SK-N-SH treated with all-trans-retinoic acid at 6 μM for 48 hours (cell line): Measurements from ENCODE around the gene EXOC7.
A peak's percentile ranks its signal among the peaks of the same experiment; 100 is the strongest.

Source experiments
- ATAC-seq: fragments of 200-7000 bp; cut with Tn5 transposase; 3 replicates; pipeline ENCODE4 v1.9.1; 2020; ENCODE audit warnings: mild to moderate bottlenecking, moderate library complexity
- BACH2 ChIP-seq: fragments of 250-450 bp; sonication (Bioruptor Pico); IDR thresholded peaks from 2 replicates; pipeline ENCODE4 v1.9.0; 2021; ENCODE audit warnings: mild to moderate bottlenecking, borderline replicate concordance
- CREB5 ChIP-seq: fragments of 250-450 bp; sonication (Bioruptor Pico); IDR thresholded peaks from 2 replicates; pipeline ENCODE4 v1.5.1; 2020; ENCODE audit warnings: low read depth, mild to moderate bottlenecking, moderate library complexity
- CSDC2 ChIP-seq: fragments of 250-450 bp; sonication (Bioruptor Pico); IDR thresholded peaks from 2 replicates; pipeline ENCODE4 v1.5.0; 2020; ENCODE audit warnings: mild to moderate bottlenecking, moderate library complexity
- CSRNP3 ChIP-seq: fragments of 250-450 bp; sonication (Bioruptor Pico); IDR thresholded peaks from 2 replicates; pipeline ENCODE4 v1.5.1; 2021; ENCODE audit warnings: mild to moderate bottlenecking, moderate library complexity
- ESRRG ChIP-seq: fragments of 250-450 bp; sonication (Bioruptor Pico); IDR thresholded peaks from 2 replicates; pipeline ENCODE4 v1.6.1; 2021; ENCODE audit warnings: mild to moderate bottlenecking
- GLIS3 ChIP-seq: fragments of 250-450 bp; sonication (Bioruptor Pico); IDR thresholded peaks from 2 replicates; pipeline ENCODE4 v1.5.0; 2020; ENCODE audit warnings: mild to moderate bottlenecking, moderate library complexity
- OSR1 ChIP-seq: fragments of 250-450 bp; sonication (Bioruptor Pico); IDR thresholded peaks from 2 replicates; pipeline ENCODE4 v1.8.0; 2022; ENCODE audit warnings: moderate library complexity, mild to moderate bottlenecking, inconsistent platforms
- PPARA ChIP-seq: fragments of 250-450 bp; sonication (Bioruptor Pico); IDR thresholded peaks from 2 replicates; pipeline ENCODE4 v1.5.0; 2020; ENCODE audit warnings: mild to moderate bottlenecking, borderline replicate concordance
- RARB ChIP-seq: fragments of 250-450 bp; sonication (Bioruptor Pico); IDR thresholded peaks from 2 replicates; pipeline ENCODE4 v1.8.0; 2021; ENCODE audit warnings: mild to moderate bottlenecking, moderate library complexity
- TCF4 ChIP-seq: fragments of 250-450 bp; sonication (Bioruptor Pico); IDR thresholded peaks from 2 replicates; pipeline ENCODE4 v1.8.0; 2021; ENCODE audit warnings: mild to moderate bottlenecking, moderate library complexity, borderline replicate concordance
- TOX ChIP-seq: fragments of 250-450 bp; sonication (Bioruptor Pico); IDR thresholded peaks from 2 replicates; pipeline ENCODE4 v1.8.0; 2021; ENCODE audit warnings: mild to moderate bottlenecking, moderate library complexity, borderline replicate concordance
- ZC3H10 ChIP-seq: fragments of 250-450 bp; sonication (Bioruptor Pico); IDR thresholded peaks from 2 replicates; pipeline ENCODE4 v1.5.1; 2021; ENCODE audit warnings: mild to moderate bottlenecking, moderate library complexity
- ZFP3 ChIP-seq: fragments of 250-450 bp; sonication (Bioruptor Pico); IDR thresholded peaks from 2 replicates; pipeline ENCODE4 v1.5.0; 2020; ENCODE audit warnings: mild to moderate bottlenecking, moderate library complexity
- ZFP30 ChIP-seq: fragments of 450-650 bp; formaldehyde crosslinking; IDR thresholded peaks from 2 replicates; pipeline ENCODE4 v1.5.0; 2022; ENCODE audit warnings: mild to moderate bottlenecking, moderate library complexity
- ZNF565 ChIP-seq: fragments of 450-650 bp; formaldehyde crosslinking; conservative IDR thresholded peaks from 2 replicates; pipeline ENCODE4 v1.5.0; 2020; ENCODE audit warnings: low read depth, mild to moderate bottlenecking, moderate library complexity
- ZNF70 ChIP-seq: fragments of 450-650 bp; formaldehyde crosslinking; IDR thresholded peaks from 2 replicates; pipeline ENCODE4 v1.5.0; 2020; ENCODE audit warnings: mild to moderate bottlenecking, moderate library complexity
- ZNF8 ChIP-seq: fragments of 450-650 bp; formaldehyde crosslinking; IDR thresholded peaks from 2 replicates; pipeline ENCODE4 v1.5.0; 2020; ENCODE audit warnings: mild to moderate bottlenecking, moderate library complexity
- TF ChIP-seq, protein P1 (sequence below): fragments of 250-450 bp; sonication (Bioruptor Pico); IDR thresholded peaks from 2 replicates; pipeline ENCODE4 v1.8.0; 2020; ENCODE audit warnings: mild to moderate bottlenecking, moderate library complexity, borderline replicate concordance
- TF ChIP-seq, protein P2 (sequence below): fragments of 250-450 bp; sonication (Bioruptor Pico); IDR thresholded peaks from 2 replicates; pipeline ENCODE4 v1.8.0; 2021; ENCODE audit warnings: low read depth, mild to moderate bottlenecking, moderate library complexity, borderline replicate concordance

The EXOC7 gene

GRCh38 chr17:76130473-76130872, 26.9 kb upstream of the EXOC7 start:
- TF ChIP-seq CSDC2 (CRISPR knock-in tag) = no peak
- TF ChIP-seq OSR1 (CRISPR knock-in tag) = no peak
- no peak for TF ChIP-seq ZFP30 (CRISPR knock-in tag)
- TF ChIP-seq ZNF565 (CRISPR knock-in tag) = no peak
- TF ChIP-seq, protein P1, sequence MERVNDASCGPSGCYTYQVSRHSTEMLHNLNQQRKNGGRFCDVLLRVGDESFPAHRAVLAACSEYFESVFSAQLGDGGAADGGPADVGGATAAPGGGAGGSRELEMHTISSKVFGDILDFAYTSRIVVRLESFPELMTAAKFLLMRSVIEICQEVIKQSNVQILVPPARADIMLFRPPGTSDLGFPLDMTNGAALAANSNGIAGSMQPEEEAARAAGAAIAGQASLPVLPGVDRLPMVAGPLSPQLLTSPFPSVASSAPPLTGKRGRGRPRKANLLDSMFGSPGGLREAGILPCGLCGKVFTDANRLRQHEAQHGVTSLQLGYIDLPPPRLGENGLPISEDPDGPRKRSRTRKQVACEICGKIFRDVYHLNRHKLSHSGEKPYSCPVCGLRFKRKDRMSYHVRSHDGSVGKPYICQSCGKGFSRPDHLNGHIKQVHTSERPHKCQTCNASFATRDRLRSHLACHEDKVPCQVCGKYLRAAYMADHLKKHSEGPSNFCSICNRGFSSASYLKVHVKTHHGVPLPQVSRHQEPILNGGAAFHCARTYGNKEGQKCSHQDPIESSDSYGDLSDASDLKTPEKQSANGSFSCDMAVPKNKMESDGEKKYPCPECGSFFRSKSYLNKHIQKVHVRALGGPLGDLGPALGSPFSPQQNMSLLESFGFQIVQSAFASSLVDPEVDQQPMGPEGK (CRISPR knock-in tag) = no peak
- TF ChIP-seq ZFP3 (CRISPR knock-in tag) = no peak
- TF ChIP-seq TCF4 = no peak
- no peak for TF ChIP-seq RARB (CRISPR knock-in tag)
- TF ChIP-seq BACH2 (CRISPR knock-in tag) = no peak
- no peak for TF ChIP-seq TOX (CRISPR knock-in tag)
- no peak for TF ChIP-seq ESRRG (CRISPR knock-in tag)
- no peak for TF ChIP-seq ZC3H10 (CRISPR knock-in tag)
- no peak for TF ChIP-seq ZNF8
- no peak for TF ChIP-seq CSRNP3 (CRISPR knock-in tag)
- no peak for TF ChIP-seq ZNF70 (CRISPR knock-in tag)
- no peak; the same call in 2 of the 3 replicates for ATAC-seq

- ATAC-seq = no peak
- TF ChIP-seq ZNF8 (no peak), ZFP3 (CRISPR knock-in tag) (no peak), GLIS3 (CRISPR knock-in tag) (no peak), TOX (CRISPR knock-in tag) (no peak), TCF4 (no peak), PPARA (CRISPR knock-in tag) (no peak), CREB5 (CRISPR knock-in tag) (no peak)
- TF ChIP-seq, protein P1 (CRISPR knock-in tag) = no peak
These were observed 22.3 kb upstream of the EXOC7 start for GRCh38 chr17:76125922-76126321.

- TF ChIP-seq, protein P2, sequence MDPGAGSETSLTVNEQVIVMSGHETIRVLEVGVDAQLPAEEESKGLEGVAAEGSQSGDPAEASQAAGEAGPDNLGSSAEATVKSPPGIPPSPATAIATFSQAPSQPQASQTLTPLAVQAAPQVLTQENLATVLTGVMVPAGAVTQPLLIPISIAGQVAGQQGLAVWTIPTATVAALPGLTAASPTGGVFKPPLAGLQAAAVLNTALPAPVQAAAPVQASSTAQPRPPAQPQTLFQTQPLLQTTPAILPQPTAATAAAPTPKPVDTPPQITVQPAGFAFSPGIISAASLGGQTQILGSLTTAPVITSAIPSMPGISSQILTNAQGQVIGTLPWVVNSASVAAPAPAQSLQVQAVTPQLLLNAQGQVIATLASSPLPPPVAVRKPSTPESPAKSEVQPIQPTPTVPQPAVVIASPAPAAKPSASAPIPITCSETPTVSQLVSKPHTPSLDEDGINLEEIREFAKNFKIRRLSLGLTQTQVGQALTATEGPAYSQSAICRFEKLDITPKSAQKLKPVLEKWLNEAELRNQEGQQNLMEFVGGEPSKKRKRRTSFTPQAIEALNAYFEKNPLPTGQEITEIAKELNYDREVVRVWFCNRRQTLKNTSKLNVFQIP (CRISPR knock-in tag) = no peak
- no peak for ATAC-seq
These were observed 21.7 kb upstream of the EXOC7 start for GRCh38 chr17:76125391-76125675.

- TF ChIP-seq ZNF8 (no peak), ZFP3 (CRISPR knock-in tag) (no peak), ESRRG (CRISPR knock-in tag) (no peak)
- TF ChIP-seq, protein P2 (CRISPR knock-in tag) = no peak
- ATAC-seq = peak; percentile 18; the same call in 1 of the 3 replicates
These were observed 21.2 kb upstream of the EXOC7 start for GRCh38 chr17:76124582-76125390.
